ENCODE results near the gene GON7. TPM values are rescaled to one million over a fixed set of nuclear protein-coding genes. Genes with fewer than 3 reads are reported as not detected.

GON7 gene
- total RNA-seq, 1 donor from 2014 or later, result 5.4 TPM

DNA sequence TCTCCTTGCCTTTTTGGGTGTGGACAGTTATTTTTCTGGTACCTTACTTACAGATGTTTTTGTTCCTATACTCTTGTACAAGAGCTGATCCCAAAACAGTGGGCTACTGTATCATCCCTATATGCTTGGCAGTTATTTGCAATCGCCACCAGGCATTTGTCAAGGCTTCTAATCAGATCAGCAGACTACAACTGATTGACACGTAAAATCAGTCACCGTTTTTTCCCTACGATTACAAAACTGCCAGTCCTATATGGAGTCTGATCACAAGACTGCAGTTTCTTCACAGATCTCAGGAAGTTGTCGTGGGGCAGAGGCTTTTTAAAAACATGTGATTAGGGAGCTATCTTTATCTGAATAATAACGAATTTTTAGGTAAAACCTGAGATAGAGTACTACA, 20.4 kb downstream of the GON7 start:
- Histone ChIP-seq H4K20me1 (ENCODE audit: insufficient read depth, low read length) (peaks cover 15% of the 10 kb centered on the region), H3K4me1 (ENCODE audit: insufficient read depth, low read length) (peaks cover 6% of the 10 kb centered on the region), H3K27me3 (ENCODE audit: insufficient read depth, low read length) (no peaks in the 10 kb centered on the region), H3K27ac (ENCODE audit: low read depth, low read length) (no peak overlapping the region), H3K4me2 (ENCODE audit: low read length) (no peak overlapping the region), H3K9me3 (ENCODE audit: insufficient read depth, low read depth, low read length) (no peaks in the 10 kb centered on the region), H2AFZ (ENCODE audit: low read depth, low read length) (no peak overlapping the region), H3K4me3 (ENCODE audit: insufficient read depth, low read depth, low read length) (no peak overlapping the region), H3K9ac (ENCODE audit: low read length) (no peak overlapping the region), H3K79me2 (ENCODE audit: insufficient read depth, low read length) (peaks cover 28% of the 10 kb centered on the region), H3K36me3 (ENCODE audit: insufficient read depth, low read length) (peaks cover 7% of the 10 kb centered on the region)
- Mint-ChIP-seq H3K27me3 (ENCODE audit: low read depth, unreplicated experiment) (no peaks in the 10 kb centered on the region), H3K27ac (ENCODE audit: unreplicated experiment) (no peak overlapping the region), H3K4me1 (ENCODE audit: low read depth, unreplicated experiment) (peaks cover 6% of the 10 kb centered on the region), H3K36me3 (ENCODE audit: low read depth, unreplicated experiment) (peaks cover 3% of the 10 kb centered on the region), H3K9me3 (ENCODE audit: unreplicated experiment) (no peaks in the 10 kb centered on the region), H3K4me3 (ENCODE audit: unreplicated experiment) (no peak overlapping the region)
- TF ChIP-seq, protein P1, sequence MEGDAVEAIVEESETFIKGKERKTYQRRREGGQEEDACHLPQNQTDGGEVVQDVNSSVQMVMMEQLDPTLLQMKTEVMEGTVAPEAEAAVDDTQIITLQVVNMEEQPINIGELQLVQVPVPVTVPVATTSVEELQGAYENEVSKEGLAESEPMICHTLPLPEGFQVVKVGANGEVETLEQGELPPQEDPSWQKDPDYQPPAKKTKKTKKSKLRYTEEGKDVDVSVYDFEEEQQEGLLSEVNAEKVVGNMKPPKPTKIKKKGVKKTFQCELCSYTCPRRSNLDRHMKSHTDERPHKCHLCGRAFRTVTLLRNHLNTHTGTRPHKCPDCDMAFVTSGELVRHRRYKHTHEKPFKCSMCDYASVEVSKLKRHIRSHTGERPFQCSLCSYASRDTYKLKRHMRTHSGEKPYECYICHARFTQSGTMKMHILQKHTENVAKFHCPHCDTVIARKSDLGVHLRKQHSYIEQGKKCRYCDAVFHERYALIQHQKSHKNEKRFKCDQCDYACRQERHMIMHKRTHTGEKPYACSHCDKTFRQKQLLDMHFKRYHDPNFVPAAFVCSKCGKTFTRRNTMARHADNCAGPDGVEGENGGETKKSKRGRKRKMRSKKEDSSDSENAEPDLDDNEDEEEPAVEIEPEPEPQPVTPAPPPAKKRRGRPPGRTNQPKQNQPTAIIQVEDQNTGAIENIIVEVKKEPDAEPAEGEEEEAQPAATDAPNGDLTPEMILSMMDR (IDR thresholded peaks at IDR 0.05; ENCODE audit: insufficient read depth, low read depth, low read length), result no peak
- no peak for TF ChIP-seq EZH2 (IDR thresholded peaks at IDR 0.05; ENCODE audit: insufficient read depth, low read length)
- DNase-seq (ENCODE audit: low read depth), result no peak
- FAIRE-seq, result no peak

DNA sequence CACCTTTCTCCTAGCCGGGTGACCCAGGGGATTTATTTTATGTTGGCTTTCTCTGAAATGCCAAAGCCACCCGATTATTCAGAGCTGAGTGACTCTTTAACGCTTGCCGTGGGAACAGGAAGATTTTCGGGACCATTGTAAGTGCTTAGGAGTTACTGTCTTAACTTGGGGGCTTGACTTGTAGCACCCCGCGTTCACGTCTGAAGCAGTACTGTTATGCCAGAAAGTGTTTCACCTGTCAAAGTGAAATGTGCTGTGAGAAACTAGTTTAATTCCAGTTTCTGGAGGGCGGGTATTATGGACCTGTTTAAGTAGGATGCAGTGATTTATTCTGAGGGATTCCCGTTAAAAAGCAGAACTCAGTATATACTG, 21.5 kb downstream of the GON7 start:
- DNase-seq (ENCODE audit: low read depth), result no peak
- Histone ChIP-seq H4K20me1 (ENCODE audit: insufficient read depth, low read length) (peaks cover 15% of the 10 kb centered on the region), H3K9ac (ENCODE audit: low read length) (peak overlapping the region; percentile 99), H3K27ac (ENCODE audit: low read depth, low read length) (peak overlapping the region; percentile 82), H2AFZ (ENCODE audit: low read depth, low read length) (peak overlapping the region; percentile 94), H3K4me1 (ENCODE audit: insufficient read depth, low read length) (peaks cover 6% of the 10 kb centered on the region), H3K9me3 (ENCODE audit: insufficient read depth, low read depth, low read length) (no peaks in the 10 kb centered on the region), H3K4me2 (ENCODE audit: low read length) (peak overlapping the region; percentile 100), H3K4me3 (ENCODE audit: insufficient read depth, low read depth, low read length) (peak overlapping the region; percentile 98), H3K36me3 (ENCODE audit: insufficient read depth, low read length) (peaks cover 5% of the 10 kb centered on the region), H3K27me3 (ENCODE audit: insufficient read depth, low read length) (no peaks in the 10 kb centered on the region), H3K79me2 (ENCODE audit: insufficient read depth, low read length) (peaks cover 28% of the 10 kb centered on the region)
- H3K36me3 Mint-ChIP-seq (ENCODE audit: low read depth, unreplicated experiment), result peaks cover 3% of the 10 kb centered on the region
- no peak for FAIRE-seq
- no peaks in the 10 kb centered on the region for H3K27me3 Mint-ChIP-seq (ENCODE audit: low read depth, unreplicated experiment)
- peaks cover 6% of the 10 kb centered on the region for H3K4me1 Mint-ChIP-seq (ENCODE audit: low read depth, unreplicated experiment)
- H3K27ac Mint-ChIP-seq (ENCODE audit: unreplicated experiment), result peak overlapping the region; percentile 91
- TF ChIP-seq, protein P1 (IDR thresholded peaks at IDR 0.05; ENCODE audit: insufficient read depth, low read depth, low read length), result no peak
- no peak for TF ChIP-seq EZH2 (IDR thresholded peaks at IDR 0.05; ENCODE audit: insufficient read depth, low read length)
- H3K4me3 Mint-ChIP-seq (ENCODE audit: unreplicated experiment), result peak overlapping the region; percentile 97
- no peaks in the 10 kb centered on the region for H3K9me3 Mint-ChIP-seq (ENCODE audit: unreplicated experiment)

Data from astrocyte (in vitro differentiated cells and primary cell).